Activated CD4-positive, alpha-beta T cell treated with anti-CD3 and anti-CD28 coated beads for 48 hours (primary cell): ENCODE data around the gene SMOC2.

Experiments
- DNase-seq: peaks from one replicate; pipeline ENCODE4 v3.0.0-alpha.2; 2020

SMOC2 gene

DNA sequence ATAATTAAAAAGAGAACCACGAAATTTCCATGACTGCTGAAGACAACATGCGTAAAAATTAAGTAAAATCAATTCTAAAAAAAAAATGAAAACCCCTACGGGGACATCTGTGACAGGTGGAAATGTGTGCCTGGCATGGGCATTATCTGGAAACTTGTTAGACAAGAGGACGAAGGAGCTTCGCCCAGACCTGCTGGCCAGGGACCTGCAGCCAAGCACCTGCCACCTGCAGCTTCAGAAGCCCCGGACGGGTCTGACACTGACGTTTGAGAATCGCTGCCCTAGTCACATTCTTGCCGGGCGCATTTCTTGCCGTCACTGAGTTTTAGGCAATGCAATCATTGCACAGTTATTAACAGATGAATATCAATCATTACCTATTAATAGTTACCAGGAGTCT, 140.3 kb downstream of the SMOC2 start:
- DNase-seq, result no peak

DNA sequence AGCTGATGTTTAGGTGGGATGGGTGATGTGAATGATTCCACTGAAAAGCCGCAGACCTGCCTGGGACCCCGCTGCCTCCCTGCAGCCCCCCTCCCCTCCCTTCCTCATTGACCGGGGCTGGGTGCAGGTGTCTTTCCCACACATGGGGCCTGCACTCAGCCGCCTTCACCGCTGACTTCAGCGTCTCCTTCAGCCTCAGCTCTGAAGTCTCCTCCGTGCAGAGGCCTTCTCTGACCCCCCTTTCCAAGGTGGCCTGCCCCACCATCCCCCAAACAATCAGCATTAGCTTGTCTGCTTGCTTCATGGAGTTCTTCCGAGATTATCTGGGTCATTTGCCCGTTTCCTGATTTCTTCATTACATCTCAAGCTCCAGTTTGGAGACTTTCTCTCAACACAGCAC, 140.7 kb downstream of the SMOC2 start:
- DNase-seq, result no peak

DNA sequence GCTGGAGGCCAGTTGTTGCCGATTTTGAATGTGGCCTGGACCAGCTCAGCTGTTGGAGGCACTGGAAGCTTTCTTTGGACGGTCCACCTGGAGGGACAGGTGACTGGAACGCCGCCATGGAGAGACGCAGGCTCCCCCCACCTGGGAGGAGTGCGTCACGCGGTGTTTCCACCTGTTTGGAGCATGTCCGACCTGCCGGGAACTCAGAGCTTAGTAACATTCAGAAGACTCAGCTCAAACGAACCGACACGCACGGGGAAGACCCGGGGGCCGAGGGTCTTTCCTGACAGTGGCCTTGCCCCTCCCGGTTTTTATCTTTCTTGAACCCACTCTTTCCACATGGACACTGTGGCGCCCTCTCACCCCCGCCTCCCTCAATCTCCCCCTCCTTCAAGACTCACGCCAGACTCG, 141.6 kb downstream of the SMOC2 start:
- DNase-seq, result no peak

DNA sequence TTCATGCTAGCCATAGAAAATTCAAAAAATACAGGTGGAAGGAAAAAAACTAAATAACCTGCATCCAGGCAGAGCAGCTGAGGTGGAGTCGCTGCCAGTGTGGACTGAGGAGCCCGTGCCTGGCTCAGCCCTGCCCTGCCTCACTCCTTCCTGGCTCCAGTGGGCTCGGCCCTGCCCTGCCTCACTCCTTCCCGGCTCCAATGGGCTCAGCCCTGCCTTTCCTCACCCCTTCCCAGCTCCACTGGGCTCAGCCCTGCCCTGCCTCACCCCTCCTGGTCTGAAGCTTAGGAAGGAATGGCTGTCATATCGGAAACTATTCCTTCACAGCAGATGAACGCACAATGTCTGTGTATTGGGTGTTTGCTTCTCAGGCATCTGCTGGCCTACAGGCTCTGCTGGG, 142.1 kb downstream of the SMOC2 start:
- DNase-seq, result no peak

DNA sequence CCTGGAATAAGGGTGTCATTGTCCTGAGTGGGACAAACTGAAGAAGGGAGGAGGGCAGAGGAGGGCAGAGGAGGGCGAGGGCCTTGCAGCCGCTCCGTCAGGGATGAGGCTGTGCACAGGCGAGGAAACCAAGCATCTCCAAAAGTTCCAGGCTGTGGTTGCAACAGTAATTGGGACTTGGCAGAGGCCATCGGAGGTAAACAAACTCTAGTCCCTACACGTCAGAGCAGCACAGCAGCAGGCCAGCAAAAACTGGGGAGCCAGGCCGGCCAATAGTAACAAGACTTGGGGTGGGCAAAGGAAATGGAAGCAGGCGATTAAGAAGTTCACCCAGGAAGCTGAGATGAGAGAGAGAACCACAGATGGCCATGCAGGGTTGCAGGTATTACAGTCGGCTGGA, 142.8 kb downstream of the SMOC2 start:
- DNase-seq, result no peak

DNA sequence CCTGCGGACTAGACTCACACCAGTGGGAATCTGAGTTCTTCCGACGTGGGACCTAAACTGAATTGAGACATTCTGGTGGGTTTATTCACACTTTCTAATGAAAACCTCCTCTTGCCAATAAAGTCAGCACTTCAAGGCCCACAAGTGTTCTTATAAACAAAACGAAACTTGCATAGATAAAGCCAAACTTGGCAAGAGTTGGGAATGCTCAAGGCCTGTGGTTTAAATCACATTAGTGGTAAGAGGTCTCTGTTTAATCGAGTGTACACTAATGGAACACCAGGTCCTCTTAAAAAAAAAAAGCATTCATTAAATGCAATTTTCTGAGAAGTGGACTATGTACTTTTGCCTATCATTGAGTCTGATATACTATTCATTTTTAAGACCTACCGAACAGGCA, 143.3 kb downstream of the SMOC2 start:
- no peak for DNase-seq

DNA sequence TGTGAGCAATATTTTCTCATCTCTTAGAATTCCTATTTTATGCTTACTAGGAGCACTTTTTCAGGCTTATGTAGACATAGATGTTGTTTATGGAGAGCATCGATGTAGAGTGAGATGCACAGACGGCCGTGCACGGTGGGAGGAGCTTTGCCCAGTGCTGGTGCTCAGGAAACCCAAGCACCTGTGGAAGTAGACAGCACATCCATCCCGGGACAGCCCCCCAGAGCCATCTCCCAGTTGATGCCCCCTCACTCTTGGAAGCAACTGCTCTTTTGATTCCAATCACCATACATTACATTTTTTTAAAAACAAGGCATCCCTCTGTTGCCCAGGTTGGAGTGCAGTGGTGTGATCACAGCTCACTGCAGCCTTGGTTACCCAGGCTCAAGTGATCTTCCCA, 143.7 kb downstream of the SMOC2 start:
- no peak for DNase-seq

DNA sequence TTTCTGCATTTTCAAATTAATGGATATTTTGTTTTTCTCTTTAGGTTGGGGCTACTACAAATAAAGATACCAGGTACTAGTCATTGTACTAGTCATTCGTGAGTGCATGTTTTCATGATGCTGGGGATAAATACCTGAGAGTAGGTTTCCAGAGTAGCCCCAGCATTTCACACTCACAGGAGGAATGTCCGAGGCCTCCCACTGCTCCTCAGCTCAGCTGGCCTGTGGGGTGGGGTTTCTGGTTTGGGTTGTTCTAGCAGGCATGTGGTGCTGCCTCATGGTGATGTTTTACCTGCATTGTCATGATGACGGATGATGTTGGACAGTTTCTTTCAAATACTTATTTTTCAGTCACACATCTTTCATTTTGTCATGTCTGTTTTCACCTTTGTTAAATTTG, 144.5 kb downstream of the SMOC2 start:
- DNase-seq, result no peak

DNA sequence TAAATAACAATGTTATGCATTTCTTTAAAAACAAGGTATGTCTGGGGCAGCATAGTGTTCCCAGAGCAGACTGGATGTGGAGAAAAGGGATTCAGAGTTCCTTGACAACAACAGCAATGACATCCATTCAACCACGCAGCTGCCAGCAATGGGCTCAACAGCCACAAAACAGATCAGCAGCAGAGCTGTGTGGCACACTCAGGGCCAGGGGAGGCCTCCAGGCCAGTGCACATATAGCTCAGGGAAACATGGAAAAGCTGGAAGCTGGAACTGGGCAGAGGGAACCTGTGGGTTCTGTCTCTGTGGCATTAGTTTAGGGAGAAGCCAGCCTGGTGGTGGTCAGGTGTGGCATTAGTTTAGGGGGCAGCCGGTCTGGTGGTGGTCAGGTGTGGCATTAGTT, 148.3 kb downstream of the SMOC2 start:
- DNase-seq, result no peak

DNA sequence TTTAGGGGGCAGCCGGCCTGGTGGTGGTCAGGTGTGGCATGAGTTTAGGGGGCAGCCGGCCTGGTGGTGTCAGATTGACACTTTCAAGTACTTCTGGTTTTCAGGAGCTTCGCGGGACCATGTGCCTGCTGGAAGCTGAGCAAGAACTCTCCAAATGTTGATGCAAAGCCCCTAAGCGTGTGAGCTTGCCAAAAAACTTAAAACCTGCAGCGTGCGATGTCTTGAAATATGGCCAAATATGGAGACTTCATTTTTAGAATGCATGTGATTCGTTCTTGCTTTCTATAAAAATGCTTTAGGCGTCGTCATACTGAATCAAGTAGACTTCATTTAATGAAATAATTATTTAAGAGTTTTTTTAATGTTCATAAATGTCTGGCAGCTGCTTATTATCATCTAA, 149.4 kb downstream of the SMOC2 start:
- no peak for DNase-seq

DNA sequence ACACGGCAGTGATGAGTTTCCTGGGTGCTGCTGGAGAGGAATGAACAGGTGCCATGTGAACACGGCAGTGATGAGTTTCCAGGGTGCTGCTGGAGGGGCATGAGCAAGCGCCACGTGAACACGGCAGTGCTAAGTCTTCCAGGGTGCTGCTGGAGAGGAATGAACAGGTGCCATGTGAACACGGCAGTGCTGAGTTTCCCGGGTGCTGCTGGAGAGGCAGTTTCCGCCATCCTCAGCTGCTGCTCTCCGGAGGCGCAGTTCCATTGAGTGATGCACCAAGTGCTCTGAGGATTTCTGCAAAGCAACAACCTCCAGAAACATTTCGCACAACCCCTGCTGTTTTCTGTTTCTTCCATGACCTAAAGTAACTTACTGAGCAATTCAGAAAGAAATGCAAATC, 155.4 kb downstream of the SMOC2 start:
- no peak for DNase-seq

DNA sequence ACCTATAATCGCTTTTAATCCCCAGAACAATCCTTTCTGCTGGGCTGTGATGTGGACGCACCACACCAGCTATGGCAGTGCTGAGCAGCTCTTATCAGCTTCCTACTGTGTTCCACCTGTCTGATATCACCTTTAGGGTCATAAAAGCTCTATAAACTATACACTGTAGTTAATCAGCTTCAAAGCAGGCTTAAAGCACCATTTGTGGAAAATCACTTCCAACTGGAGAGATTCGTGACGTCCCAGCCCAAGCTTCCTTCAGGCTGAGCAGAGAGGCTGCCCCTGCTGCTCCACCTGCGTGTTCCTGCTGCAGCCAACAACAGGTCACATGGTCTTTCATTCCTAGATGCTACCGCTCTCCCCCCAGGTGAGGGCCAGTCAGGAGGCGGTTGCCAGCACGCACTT, 156.5 kb downstream of the SMOC2 start:
- DNase-seq, result no peak

DNA sequence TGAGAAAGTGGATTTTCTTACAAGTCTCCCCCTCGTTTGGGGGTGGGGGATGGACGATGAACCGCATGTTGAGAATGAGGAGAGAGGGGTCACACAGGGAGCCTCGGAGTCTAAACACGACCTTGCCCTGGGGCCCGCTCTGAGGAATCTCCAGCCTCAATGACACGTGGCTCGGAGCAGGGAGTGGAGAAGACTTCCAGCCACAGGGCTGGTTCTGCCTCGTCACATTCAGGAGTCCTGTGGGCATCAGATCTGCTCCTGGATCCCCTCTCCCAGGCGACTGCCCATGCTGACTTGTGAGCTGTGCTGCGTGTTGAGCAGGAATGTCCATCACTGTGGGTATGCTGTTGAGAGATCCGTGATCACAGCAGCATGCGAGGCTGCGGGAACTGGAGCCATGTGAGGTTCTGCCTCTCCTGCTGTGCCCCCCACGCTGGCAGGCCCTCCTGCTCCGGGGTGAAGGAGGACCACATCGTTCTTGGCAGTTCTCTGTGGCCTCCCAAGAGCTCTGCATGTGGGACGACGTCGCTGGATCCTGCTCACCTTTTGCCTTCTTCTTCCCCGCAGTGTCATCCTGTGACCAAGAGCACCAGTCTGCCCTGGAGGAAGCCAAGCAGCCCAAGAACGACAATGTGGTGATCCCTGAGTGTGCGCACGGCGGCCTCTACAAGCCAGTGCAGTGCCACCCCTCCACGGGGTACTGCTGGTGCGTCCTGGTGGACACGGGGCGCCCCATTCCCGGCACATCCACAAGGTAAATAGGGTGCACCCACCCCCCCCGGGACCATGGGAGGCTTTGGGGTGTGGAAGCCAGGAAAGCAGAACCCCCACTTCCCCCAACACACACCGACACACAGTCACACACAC, 157.5 kb downstream of the SMOC2 start:
- no peak for DNase-seq

DNA sequence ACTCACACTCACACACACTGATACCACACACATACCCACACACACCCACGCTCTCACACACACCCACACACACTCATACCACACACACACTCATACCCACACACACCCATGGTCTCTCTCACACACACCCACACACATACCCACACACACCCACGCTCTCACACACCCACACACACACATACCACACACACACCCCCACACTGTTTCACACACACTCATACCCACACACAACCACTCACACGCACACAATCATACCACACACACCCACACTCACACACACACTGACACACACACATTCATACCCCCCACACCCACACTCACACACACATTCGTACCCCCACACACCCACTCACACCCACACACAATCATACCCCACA, 158.1 kb downstream of the SMOC2 start:
- DNase-seq, result no peak

DNA sequence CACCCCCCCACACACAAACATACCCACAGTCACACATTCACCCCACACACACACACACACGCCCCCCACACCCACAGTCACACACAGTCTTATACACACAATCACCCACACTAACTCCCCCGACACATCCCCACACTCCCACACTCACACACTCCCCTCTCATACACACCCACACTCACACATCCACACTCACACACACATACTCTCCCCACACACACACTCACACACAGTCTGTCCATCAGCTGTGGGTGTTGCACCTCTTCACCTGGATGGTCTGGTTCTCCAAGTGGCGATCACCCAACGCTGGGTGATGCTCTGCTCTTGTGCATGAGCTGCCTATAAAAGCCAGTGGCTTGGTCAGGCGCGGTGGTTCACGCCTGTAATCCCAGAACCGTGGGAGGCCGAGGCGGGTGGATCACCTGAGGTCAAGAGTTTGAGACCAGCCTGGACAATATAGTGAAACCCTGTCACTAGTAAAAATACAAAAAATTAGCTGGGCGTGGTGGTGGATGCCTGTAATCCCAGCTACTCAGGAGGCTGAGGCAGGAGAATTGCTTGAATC, 158.9 kb downstream of the SMOC2 start:
- no peak for DNase-seq

DNA sequence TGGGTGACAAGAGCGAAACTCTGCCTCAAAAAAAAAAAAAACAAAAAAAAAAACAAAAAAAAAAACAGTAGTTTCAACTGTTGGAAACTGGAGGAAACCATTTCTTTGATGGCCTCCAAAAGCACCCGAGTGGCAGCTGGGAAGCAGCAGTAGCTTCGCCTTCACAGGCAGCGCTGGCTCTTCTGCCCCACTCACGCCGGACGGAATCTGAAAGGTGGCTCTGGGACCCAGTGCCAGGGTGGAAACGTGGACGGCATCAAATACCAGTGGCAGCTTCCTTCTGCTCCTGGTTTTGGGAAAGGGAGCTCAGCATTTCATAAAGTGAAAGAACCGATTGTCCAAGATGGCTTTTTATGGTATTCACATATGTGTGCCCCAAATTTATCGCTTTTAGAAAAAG, 159.4 kb downstream of the SMOC2 start:
- no peak for DNase-seq

DNA sequence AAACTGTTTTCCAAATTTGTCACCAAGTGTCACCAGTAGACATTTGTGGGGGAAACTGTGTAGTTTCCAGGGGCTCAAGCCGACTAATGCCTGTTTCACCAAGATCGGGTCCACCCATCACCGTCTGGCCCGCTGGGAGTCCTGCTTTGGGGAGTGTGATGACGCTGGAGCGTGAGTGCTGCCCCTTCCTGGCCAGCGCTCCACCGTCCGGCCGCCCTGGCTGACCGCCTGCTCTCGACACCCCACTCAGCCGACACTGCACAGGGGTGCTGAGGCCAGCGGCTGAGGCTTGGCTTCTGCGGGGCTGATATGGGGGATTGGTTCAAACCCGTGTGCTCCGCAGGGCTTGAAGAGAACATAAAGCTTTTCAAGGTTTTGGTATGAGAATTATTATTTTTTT, 160.1 kb downstream of the SMOC2 start:
- no peak for DNase-seq

DNA sequence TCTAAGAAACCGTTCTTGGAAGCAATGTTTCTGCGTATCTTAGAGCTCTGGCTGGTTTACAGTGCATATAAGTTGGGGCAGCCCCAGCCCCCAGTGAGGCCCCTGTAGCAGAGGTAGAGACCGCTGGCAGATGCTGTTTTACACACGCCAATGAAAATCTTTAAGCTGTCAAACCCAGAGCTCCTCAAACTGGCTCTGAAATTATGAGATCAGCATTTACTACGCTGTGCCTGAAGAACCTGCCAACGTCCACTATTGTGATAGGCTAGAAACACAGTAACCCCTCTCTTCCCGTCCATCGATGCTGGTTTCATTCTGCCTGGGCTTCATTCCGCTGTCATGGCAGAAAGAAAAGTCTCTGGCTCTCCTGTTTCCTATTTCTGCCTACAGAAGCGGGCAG, 160.6 kb downstream of the SMOC2 start:
- no peak for DNase-seq

DNA sequence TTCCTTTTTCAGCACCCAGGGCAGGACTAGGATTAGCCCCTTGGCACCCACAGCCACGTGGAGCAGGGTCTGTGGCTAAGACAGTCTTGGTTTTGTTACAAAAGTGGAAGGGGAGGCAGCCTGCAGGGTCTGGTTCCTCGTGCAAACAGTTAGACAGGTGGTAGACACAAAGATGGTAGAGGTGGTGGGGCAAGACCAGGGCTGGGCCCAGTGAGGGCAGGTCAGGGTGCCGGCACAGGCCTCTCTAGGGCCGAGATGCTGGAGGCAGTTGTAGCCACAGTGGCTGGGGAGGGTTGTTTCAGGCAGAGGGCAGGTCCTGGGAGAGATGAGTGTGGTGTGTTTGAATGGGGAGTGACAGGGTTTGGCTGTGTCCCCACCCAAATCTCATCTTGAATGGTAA, 161.6 kb downstream of the SMOC2 start:
- no peak for DNase-seq

DNA sequence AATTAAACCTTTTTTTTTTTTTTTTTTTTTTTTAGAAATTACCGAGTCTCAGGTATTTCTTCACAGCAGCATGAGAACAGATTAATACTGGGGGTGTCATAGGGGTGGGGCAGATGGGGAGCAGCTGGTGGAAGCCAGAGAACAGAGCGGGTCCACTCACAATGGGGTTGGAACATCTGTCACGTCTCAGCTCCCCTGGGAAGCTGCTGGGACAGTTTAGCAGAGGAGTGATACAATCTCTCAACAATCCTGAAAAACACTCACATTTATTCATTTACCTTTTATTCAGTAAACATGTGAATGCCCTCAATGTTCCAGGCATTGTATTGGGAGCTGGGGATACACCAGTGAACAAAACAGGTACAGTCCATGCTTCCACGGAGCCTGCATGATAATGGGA, 162.2 kb downstream of the SMOC2 start:
- DNase-seq, result no peak

DNA sequence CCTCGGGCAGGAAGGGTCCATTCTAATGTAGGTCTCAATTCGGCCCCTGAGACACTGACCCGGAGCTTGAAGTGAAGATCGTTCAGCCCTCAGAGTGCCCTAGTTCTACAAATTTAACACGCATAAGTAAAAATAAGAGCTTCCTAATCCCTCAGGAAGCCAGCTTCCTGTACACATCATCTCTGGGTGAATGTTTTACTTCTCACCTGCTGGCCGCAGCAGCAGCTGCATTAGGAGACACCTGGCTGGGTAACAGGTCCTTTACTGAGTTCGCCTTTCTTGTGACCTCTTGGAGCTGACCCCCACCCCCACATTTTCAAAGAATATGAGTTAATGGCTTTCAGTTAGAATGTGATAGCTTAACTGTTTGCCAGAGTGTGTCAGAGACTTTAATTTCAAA, 165.0 kb downstream of the SMOC2 start:
- no peak for DNase-seq

DNA sequence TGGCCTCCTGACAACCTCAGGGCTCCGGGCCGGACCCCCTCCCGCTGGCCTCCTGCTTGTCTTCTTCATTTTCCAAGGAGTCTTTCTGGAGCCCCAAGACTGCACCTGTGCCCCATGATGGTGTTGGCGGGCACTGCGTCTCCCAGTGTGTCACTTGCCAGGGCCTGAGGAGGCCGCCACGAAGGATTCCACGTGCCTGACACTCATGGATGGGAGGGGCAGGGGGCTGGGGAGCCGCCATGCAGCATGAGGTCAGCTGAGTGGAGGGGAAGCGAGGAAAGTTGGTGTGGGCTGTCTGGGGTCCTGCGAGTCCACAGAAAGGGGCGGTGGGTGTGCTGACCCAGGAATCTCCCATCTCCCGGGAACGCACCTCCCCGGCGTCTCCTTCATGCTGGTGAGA, 165.7 kb downstream of the SMOC2 start:
- DNase-seq, result no peak

DNA sequence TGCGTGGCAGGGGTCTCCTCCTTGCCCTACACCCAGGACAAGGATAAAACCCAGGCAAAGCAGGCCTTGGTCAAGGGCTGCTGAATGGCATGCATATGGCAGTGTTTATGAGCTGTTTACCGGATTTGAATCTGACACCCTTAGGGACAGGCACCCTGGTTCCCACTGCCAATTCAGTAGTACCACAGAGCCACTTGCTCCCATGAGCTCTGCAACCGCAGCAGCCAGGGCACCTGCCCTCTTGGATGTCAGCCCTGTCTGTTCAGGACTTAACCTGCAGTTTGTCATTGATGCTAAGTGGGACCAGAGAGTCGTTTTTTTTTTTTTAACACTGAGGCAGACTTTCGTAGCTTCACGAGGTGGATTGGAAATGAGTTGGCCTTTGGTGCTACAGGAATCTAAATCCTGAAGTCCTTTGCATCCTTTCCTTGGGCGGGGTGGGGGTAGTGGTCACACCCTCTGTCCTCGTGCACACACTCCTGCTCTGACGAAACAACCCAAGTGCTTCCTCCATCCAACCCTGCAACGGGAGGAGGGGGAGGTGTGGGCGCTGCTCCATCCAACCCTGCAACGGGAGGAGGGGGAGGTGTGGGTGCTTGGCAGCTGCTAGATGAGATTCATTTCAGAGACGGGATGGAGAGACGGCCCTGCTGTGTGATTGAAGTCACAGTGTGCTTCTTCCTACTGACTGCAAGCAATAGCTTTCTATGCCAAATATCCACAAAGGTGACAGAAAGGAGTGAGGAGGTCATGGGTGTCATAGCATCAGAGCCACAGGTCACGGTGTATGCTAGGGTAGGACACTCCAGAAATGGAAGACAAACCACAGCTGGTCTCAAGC, 166.5 kb downstream of the SMOC2 start:
- no peak for DNase-seq

DNA sequence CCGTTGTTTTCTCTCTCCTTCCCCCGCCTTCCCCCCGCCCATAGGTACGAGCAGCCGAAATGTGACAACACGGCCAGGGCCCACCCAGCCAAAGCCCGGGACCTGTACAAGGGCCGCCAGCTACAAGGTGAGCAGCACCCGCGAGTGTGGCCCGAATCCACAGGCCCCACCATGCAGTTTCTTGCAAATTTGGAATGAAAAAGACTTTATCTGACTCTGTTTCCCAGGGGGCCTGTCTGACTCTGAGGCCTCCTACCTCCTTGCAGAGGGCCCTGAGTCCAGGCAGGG, 167.1 kb downstream of the SMOC2 start:
- DNase-seq, result no peak
